ENCODE data around the gene SMIM30.

GRCh38 chr7:113143486-113144257, 25.3 kb upstream of the SMIM30 start:
- TF ChIP-seq SIN3A (conservative IDR thresholded peaks at IDR 0.05 in 1 of 2, IDR thresholded peaks at IDR 0.05 in 1 of 2; ENCODE audit: low read depth in 1 of 2, low read length in 2 of 2) (no peak), JUN (IDR thresholded peaks at IDR 0.05; ENCODE audit: low read depth, low read length) (no peak), MAX (IDR thresholded peaks at IDR 0.05) (no peak), SP2 (IDR thresholded peaks at IDR 0.05; ENCODE audit: low read length) (no peak), POLR2A (IDR thresholded peaks at IDR 0.05; ENCODE audit: control extremely low read depth in 1 of 2, low read depth in 2 of 2, low read length in 2 of 2) (no peak), CTCF (IDR thresholded peaks at IDR 0.05; ENCODE audit: control extremely low read depth in 1 of 3, insufficient read depth in 1 of 3, low read depth in 1 of 3, low read length in 3 of 3) (no peak), SIRT6 (IDR thresholded peaks at IDR 0.05; ENCODE audit: low read length) (no peak), ATF2 (IDR thresholded peaks at IDR 0.05; ENCODE audit: low read length) (no peak), EGR1 (IDR thresholded peaks at IDR 0.05; ENCODE audit: borderline replicate concordance, low read depth, low read length) (no peak), KDM1A (IDR thresholded peaks at IDR 0.05; ENCODE audit: borderline replicate concordance, low read length) (no peak)

Data from H1 (cell line).